KMS-11 (cell line): ENCODE measurements around the gene ATP13A2.
A peak's percentile ranks its signal among the peaks of the same experiment; 100 is the strongest.

Experiments
- H2AFZ ChIP-seq: fragments of 200-600 bp; sonication (generic); 2 replicates; pipeline ENCODE4 v1.6.1; 2016; ENCODE audit warnings: antibody characterized with exemption, mixed run types, low read depth
- H3K27ac ChIP-seq: fragments of 200-600 bp; sonication (generic); 2 replicates; pipeline ENCODE4 v1.6.1; 2016; ENCODE audit warnings: mild to moderate bottlenecking, mixed run types
- H3K27me3 ChIP-seq: fragments of 200-600 bp; sonication (generic); 2 replicates; pipeline ENCODE4 v1.6.1; 2017; ENCODE audit warnings: mild to moderate bottlenecking, low read depth, mixed run types, moderate library complexity; ENCODE audit not compliant: insufficient read depth
- H3K36me3 ChIP-seq: fragments of 200-600 bp; sonication (generic); 2 replicates; pipeline ENCODE4 v1.6.1; 2017; ENCODE audit warnings: mild to moderate bottlenecking, mixed run types; ENCODE audit not compliant: insufficient read depth
- H3K4me1 ChIP-seq: fragments of 200-600 bp; sonication (generic); 2 replicates; pipeline ENCODE4 v1.6.1; 2016; ENCODE audit warnings: mild to moderate bottlenecking, low read depth, mixed run types; ENCODE audit not compliant: poor library complexity, severe bottlenecking
- H3K4me2 ChIP-seq: fragments of 200-600 bp; sonication (generic); 2 replicates; pipeline ENCODE4 v1.7.0; 2016; ENCODE audit warnings: mild to moderate bottlenecking, mixed run types
- H3K4me3 ChIP-seq: fragments of 200-600 bp; sonication (generic); IDR thresholded peaks from 2 replicates; pipeline ENCODE4 v1.6.1; 2017; ENCODE audit warnings: low read depth, low read length, mixed read lengths; ENCODE audit not compliant: insufficient read depth
- H3K79me2 ChIP-seq: fragments of 200-600 bp; sonication (generic); 2 replicates; pipeline ENCODE4 v1.6.1; 2016; ENCODE audit warnings: low read depth, mixed run types; ENCODE audit not compliant: insufficient read depth
- H3K9ac ChIP-seq: fragments of 200-600 bp; sonication (generic); 2 replicates; pipeline ENCODE4 v1.6.1; 2016; ENCODE audit warnings: mild to moderate bottlenecking, mixed run types
- H4K20me1 ChIP-seq: fragments of 200-600 bp; sonication (generic); 2 replicates; pipeline ENCODE4 v1.6.1; 2016; ENCODE audit warnings: mild to moderate bottlenecking, mixed run types; ENCODE audit not compliant: insufficient read depth
- TF ChIP-seq, protein P1 (sequence below): fragments of 200-600 bp; sonication (generic); conservative IDR thresholded peaks from 2 replicates; pipeline ENCODE4 v1.6.1; 2017; ENCODE audit warnings: low read depth, mild to moderate bottlenecking, antibody characterized with exemption, low read length, moderate library complexity, mixed read lengths

ATP13A2 gene

DNA sequence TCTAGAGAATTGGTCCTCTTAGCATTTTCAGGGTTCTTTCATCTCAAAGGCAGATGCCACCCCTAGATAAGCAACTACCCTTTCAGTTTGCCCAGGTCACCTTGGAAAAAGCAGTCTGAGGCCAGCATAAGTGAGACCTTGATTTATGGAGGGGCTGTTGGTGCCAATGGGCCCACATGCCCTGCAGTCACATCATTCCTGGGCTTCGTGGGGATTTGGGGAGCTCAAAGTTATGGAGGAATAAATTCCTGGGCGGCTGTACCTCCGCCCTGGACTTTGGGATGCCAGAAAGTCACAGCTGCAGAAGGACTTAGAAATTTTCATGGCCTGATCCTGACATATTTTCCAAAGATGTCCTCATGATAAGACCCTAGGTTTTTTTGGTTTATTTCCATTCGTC, 44.8 kb upstream of the ATP13A2 start:
- Histone ChIP-seq H2AFZ (no peak overlapping the region), H3K27ac (no peak overlapping the region), H3K4me2 (no peak overlapping the region), H3K79me2 (peaks cover 21% of the 10 kb centered on the region), H3K9ac (no peak overlapping the region), H3K4me1 (peaks cover 14% of the 10 kb centered on the region), H3K36me3 (no peaks in the 10 kb centered on the region), H4K20me1 (no peaks in the 10 kb centered on the region), H3K27me3 (peaks cover 27% of the 10 kb centered on the region; the same call in 1 of the 2 replicates), H3K4me3 (no peak overlapping the region)
- TF ChIP-seq, protein P1, sequence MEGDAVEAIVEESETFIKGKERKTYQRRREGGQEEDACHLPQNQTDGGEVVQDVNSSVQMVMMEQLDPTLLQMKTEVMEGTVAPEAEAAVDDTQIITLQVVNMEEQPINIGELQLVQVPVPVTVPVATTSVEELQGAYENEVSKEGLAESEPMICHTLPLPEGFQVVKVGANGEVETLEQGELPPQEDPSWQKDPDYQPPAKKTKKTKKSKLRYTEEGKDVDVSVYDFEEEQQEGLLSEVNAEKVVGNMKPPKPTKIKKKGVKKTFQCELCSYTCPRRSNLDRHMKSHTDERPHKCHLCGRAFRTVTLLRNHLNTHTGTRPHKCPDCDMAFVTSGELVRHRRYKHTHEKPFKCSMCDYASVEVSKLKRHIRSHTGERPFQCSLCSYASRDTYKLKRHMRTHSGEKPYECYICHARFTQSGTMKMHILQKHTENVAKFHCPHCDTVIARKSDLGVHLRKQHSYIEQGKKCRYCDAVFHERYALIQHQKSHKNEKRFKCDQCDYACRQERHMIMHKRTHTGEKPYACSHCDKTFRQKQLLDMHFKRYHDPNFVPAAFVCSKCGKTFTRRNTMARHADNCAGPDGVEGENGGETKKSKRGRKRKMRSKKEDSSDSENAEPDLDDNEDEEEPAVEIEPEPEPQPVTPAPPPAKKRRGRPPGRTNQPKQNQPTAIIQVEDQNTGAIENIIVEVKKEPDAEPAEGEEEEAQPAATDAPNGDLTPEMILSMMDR: no peak

DNA sequence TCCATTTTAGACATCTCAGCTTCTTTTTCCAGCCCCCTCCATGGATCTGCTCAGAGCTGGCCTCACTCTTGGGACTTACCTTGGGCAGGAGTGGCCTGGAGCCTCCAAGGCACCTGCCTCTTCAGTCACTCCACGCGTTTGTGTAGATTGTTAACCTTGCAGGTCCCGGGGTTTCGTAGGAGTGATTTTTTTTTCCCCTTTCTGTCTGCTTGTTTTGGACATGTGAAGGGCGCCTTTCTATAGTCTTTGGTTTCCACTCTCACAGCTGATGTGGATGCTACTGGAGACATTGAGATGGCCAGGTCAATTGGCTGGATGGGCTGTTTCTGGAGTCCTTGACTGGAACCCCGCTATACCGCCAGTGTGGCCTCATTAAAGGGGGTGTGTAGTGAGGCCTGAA, 44.1 kb upstream of the ATP13A2 start:
- TF ChIP-seq, protein P1: no peak

DNA sequence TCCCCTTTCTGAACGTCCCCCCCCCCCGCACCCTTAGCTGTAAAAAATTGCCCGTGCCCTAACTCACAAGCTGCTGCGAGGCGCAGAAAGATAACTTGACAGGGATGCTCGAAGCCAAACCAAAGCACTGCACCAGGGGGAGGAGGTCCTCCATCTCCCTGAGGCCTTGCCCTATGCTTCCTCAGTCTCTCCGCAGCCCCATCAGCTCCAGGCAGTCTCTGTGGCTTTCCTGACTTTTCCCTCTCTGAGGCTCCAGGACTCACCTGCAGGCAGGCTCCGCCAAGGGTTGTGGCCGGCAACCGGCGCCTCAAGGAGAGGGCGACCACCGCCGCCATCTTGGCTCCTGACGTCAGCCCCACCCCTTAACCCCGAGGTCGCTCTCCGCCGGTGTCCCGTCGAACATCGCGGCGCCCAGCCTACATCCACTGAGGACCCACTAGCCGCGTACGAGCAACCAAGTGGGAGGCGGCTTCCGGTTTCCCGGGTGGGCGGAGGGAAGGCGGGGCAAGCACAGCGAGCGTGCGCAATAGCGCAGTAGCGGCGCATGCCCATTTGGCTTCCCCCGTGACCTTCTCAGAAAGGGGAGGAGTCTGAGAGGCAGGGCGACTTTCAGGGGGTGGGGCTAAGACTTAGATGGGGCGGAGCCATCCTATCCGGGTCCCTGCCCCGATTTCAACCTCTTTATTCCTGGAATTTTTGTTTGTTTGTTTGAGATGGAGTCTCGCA, 42.1 kb upstream of the ATP13A2 start, which contains the start of gene SDHB:
Gene SDHB (minus strand): TSS at position 348 of the 726 bp plus-strand sequence. CDS start 13 bp downstream, at position 335.
- Histone ChIP-seq H3K79me2 (peaks cover 40% of the 10 kb centered on the region), H3K4me2 (peak within 1 kb of the TSS; percentile 98), H3K27me3 (peaks cover 21% of the 10 kb centered on the region; the same call in 1 of the 2 replicates), H3K36me3 (no peaks in the 10 kb centered on the region), H3K9ac (peak within 1 kb of the TSS; percentile 59), H3K4me1 (peaks cover 17% of the 10 kb centered on the region), H2AFZ (peak within 1 kb of the TSS; percentile 77; the same call in 1 of the 2 replicates), H3K4me3 (no peak within 1 kb of the TSS), H3K27ac (peak within 1 kb of the TSS; percentile 39; the same call in 1 of the 2 replicates), H4K20me1 (no peaks in the 10 kb centered on the region)
- TF ChIP-seq, protein P1: no peak

More for the DNA sequence above, 44.1 kb upstream of the ATP13A2 start:
- no peak overlapping the region for H2AFZ ChIP-seq
- peaks cover 14% of the 10 kb centered on the region for H3K4me1 ChIP-seq
- H3K4me3 ChIP-seq: no peak overlapping the region
- H4K20me1 ChIP-seq: no peaks in the 10 kb centered on the region
- no peak overlapping the region for H3K9ac ChIP-seq
- H3K27ac ChIP-seq: no peak overlapping the region
- H3K79me2 ChIP-seq: peaks cover 28% of the 10 kb centered on the region
- peaks cover 27% of the 10 kb centered on the region; the same call in 1 of the 2 replicates for H3K27me3 ChIP-seq
- H3K4me2 ChIP-seq: no peak overlapping the region
- H3K36me3 ChIP-seq: no peaks in the 10 kb centered on the region

DNA sequence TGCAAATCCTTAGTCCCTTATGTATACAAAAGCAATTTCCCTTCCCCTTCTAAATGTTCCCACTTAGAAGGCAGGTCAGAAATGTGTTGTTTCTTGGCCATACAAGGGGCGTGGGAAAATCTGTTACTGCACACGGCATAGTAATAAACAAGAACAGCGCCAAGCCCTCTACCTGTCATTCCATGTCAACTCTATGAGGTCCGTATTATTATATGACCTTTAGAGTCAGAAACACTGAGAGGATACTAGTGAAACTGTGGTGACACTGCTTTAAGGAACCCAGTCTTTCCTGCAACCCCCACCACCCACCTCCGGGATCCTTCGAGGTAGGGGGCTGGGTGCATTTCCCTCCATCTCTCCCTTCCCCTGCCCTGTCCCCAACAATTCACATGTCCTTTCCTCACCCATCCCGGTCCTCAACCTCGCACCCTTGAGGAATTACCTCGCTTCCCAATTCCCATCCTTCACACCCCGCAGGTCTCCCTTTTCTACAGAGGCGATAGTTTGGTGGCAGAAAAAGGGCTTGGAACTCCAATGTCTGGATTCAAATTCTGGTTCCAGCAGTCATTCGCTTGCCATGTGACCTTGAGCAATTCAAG, 41.5 kb upstream of the ATP13A2 start:
- TF ChIP-seq, protein P1: no peak
- Histone ChIP-seq H3K27me3 (peaks cover 14% of the 10 kb centered on the region; the same call in 1 of the 2 replicates), H3K4me3 (no peak overlapping the region), H3K36me3 (no peaks in the 10 kb centered on the region), H3K9ac (peak overlapping the region; percentile 59), H3K4me1 (peaks cover 18% of the 10 kb centered on the region), H4K20me1 (no peaks in the 10 kb centered on the region), H3K4me2 (peak overlapping the region; percentile 98), H3K27ac (peak overlapping the region; percentile 39; the same call in 1 of the 2 replicates), H2AFZ (peak overlapping the region; percentile 25; the same call in 1 of the 2 replicates), H3K79me2 (peaks cover 42% of the 10 kb centered on the region)
